ENCODE data around the gene SDK2. TPM values are rescaled to one million over a fixed set of nuclear protein-coding genes. Genes with fewer than 3 reads are reported as not detected.

Gene SDK2
- total and polyA plus RNA-seq, 3 experiments from 2014 or later = 0.35 to 0.54 (median 0.44) TPM

- Mint-ChIP-seq H3K9me3 (no peaks in the 10 kb centered on the region), H3K4me3 (no peak overlapping the region), H3K36me3 (peaks cover 0 to 4% (median 0%) of the 10 kb centered on the region in 3 donors), H3K27ac (no peak overlapping the region), H3K4me1 (no peaks in the 10 kb centered on the region), H3K27me3 (peaks cover 2 to 3% of the 10 kb centered on the region in 2 donors)
- Histone ChIP-seq H3K4me3 (ENCODE audit: low read length) (no peak overlapping the region), H3K9me3 (ENCODE audit: low read length) (no peaks in the 10 kb centered on the region), H3K4me1 (ENCODE audit: insufficient read depth, low read length) (no peaks in the 10 kb centered on the region), H3K36me3 (ENCODE audit: insufficient read depth, low read length) (no peaks in the 10 kb centered on the region), H3K27me3 (ENCODE audit: insufficient read depth, low read length, poor library complexity, severe bottlenecking) (no peaks in the 10 kb centered on the region), H3K27ac (ENCODE audit: low read depth, low read length) (no peak overlapping the region)
- ChIA-PET CTCF (no interaction called here), POLR2A (no interaction called here)
- DNase-seq = no peak
Measured at GRCh38 chr17:73419051-73419450, 225.2 kb downstream of the SDK2 start.

- Histone ChIP-seq H3K9me3 (ENCODE audit: low read length) (no peaks in the 10 kb centered on the region), H3K27me3 (ENCODE audit: insufficient read depth, low read length, poor library complexity, severe bottlenecking) (no peaks in the 10 kb centered on the region), H3K27ac (ENCODE audit: low read depth, low read length) (no peak overlapping the region), H3K36me3 (ENCODE audit: insufficient read depth, low read length) (no peaks in the 10 kb centered on the region), H3K4me3 (ENCODE audit: low read length) (no peak overlapping the region), H3K4me1 (ENCODE audit: insufficient read depth, low read length) (no peaks in the 10 kb centered on the region)
- H3K9me3 Mint-ChIP-seq = no peaks in the 10 kb centered on the region
- no peak overlapping the region for H3K27ac Mint-ChIP-seq
- H3K27me3 Mint-ChIP-seq = peaks cover under 1 to 2% of the 10 kb centered on the region in 2 donors
- no peak overlapping the region for H3K4me3 Mint-ChIP-seq
- no peak for DNase-seq
- POLR2A ChIA-PET = no interaction called here
- peaks cover 0 to 2% (median 0%) of the 10 kb centered on the region in 3 donors for H3K36me3 Mint-ChIP-seq
- no peaks in the 10 kb centered on the region for H3K4me1 Mint-ChIP-seq
- CTCF ChIA-PET = no interaction called here
Measured at GRCh38 chr17:73415782-73416181, 228.5 kb downstream of the SDK2 start.

- ChIA-PET POLR2A (no interaction called here), CTCF (no interaction called here)
- Histone ChIP-seq H3K27me3 (ENCODE audit: insufficient read depth, low read length, poor library complexity, severe bottlenecking) (no peaks in the 10 kb centered on the region), H3K36me3 (ENCODE audit: insufficient read depth, low read length) (no peaks in the 10 kb centered on the region), H3K4me3 (ENCODE audit: low read length) (no peak overlapping the region), H3K4me1 (ENCODE audit: insufficient read depth, low read length) (no peaks in the 10 kb centered on the region), H3K27ac (ENCODE audit: low read depth, low read length) (no peak overlapping the region), H3K9me3 (ENCODE audit: low read length) (no peaks in the 10 kb centered on the region)
- no peak overlapping the region for H3K27ac Mint-ChIP-seq
- H3K4me3 Mint-ChIP-seq = no peak overlapping the region
- H3K4me1 Mint-ChIP-seq = no peaks in the 10 kb centered on the region
- DNase-seq = no peak
- H3K27me3 Mint-ChIP-seq = peaks cover 0 to 2% of the 10 kb centered on the region in 2 donors
- no peaks in the 10 kb centered on the region for H3K9me3 Mint-ChIP-seq
- H3K36me3 Mint-ChIP-seq = no peaks in the 10 kb centered on the region
Measured at GRCh38 chr17:73414171-73414955, 229.9 kb downstream of the SDK2 start.

- Histone ChIP-seq H3K27ac (ENCODE audit: low read depth, low read length) (no peak overlapping the region), H3K36me3 (ENCODE audit: insufficient read depth, low read length) (no peaks in the 10 kb centered on the region), H3K4me3 (ENCODE audit: low read length) (no peak overlapping the region), H3K9me3 (ENCODE audit: low read length) (no peaks in the 10 kb centered on the region), H3K4me1 (ENCODE audit: insufficient read depth, low read length) (no peaks in the 10 kb centered on the region), H3K27me3 (ENCODE audit: insufficient read depth, low read length, poor library complexity, severe bottlenecking) (no peaks in the 10 kb centered on the region)
- POLR2A ChIA-PET = no interaction called here
- no peak overlapping the region for H3K4me3 Mint-ChIP-seq
- H3K9me3 Mint-ChIP-seq = no peaks in the 10 kb centered on the region
- no peak for DNase-seq
- H3K27ac Mint-ChIP-seq = no peak overlapping the region
- no peaks in the 10 kb centered on the region for H3K4me1 Mint-ChIP-seq
- no peaks in the 10 kb centered on the region for H3K36me3 Mint-ChIP-seq
- peaks cover 2 to 4% of the 10 kb centered on the region in 2 donors for H3K27me3 Mint-ChIP-seq
- CTCF ChIA-PET = no interaction called here
Measured at GRCh38 chr17:73412914-73413313, 231.3 kb downstream of the SDK2 start.

GRCh38 chr17:73411313-73411747, 232.9 kb downstream of the SDK2 start:
- Histone ChIP-seq H3K4me3 (ENCODE audit: low read length) (no peak overlapping the region), H3K9me3 (ENCODE audit: low read length) (no peaks in the 10 kb centered on the region), H3K4me1 (ENCODE audit: insufficient read depth, low read length) (no peaks in the 10 kb centered on the region), H3K27ac (ENCODE audit: low read depth, low read length) (no peak overlapping the region), H3K27me3 (ENCODE audit: insufficient read depth, low read length, poor library complexity, severe bottlenecking) (no peaks in the 10 kb centered on the region), H3K36me3 (ENCODE audit: insufficient read depth, low read length) (no peaks in the 10 kb centered on the region)
- ChIA-PET POLR2A (no interaction called here), CTCF (interaction anchor here (1.0 to 1.7 kb wide), 2 partner anchors 18 to 41 kb away, joined by 3 to 7 read pairs; no protein-coding TSS in a partner anchor)
- no peaks in the 10 kb centered on the region for H3K9me3 Mint-ChIP-seq
- no peak for DNase-seq
- H3K27ac Mint-ChIP-seq = no peak overlapping the region
- H3K4me1 Mint-ChIP-seq = no peaks in the 10 kb centered on the region
- H3K4me3 Mint-ChIP-seq = no peak overlapping the region
- no peaks in the 10 kb centered on the region for H3K36me3 Mint-ChIP-seq
- H3K27me3 Mint-ChIP-seq = peaks cover 2 to 4% of the 10 kb centered on the region in 2 donors

- ChIA-PET POLR2A (no interaction called here), CTCF (interaction anchor here (1.0 to 1.7 kb wide), 2 partner anchors 19 to 41 kb away, joined by 3 to 7 read pairs; no protein-coding TSS in a partner anchor)
Measured at GRCh38 chr17:73410586-73411312, 233.5 kb downstream of the SDK2 start.

GRCh38 chr17:73404246-73404645, 240.0 kb downstream of the SDK2 start:
- no peaks in the 10 kb centered on the region for H3K27me3 ChIP-seq (ENCODE audit: insufficient read depth, low read length, poor library complexity, severe bottlenecking)
- H3K4me1 ChIP-seq (ENCODE audit: insufficient read depth, low read length) = no peaks in the 10 kb centered on the region
- Mint-ChIP-seq H3K4me1 (no peaks in the 10 kb centered on the region), H3K27ac (no peak overlapping the region), H3K9me3 (no peaks in the 10 kb centered on the region), H3K36me3 (no peaks in the 10 kb centered on the region), H3K4me3 (no peak overlapping the region), H3K27me3 (peaks cover 4 to 5% of the 10 kb centered on the region in 2 donors)
- no peak overlapping the region for H3K4me3 ChIP-seq (ENCODE audit: low read length)
- no peaks in the 10 kb centered on the region for H3K36me3 ChIP-seq (ENCODE audit: insufficient read depth, low read length)
- H3K9me3 ChIP-seq (ENCODE audit: low read length) = no peaks in the 10 kb centered on the region
- ChIA-PET CTCF (no interaction called here), POLR2A (no interaction called here)
- H3K27ac ChIP-seq (ENCODE audit: low read depth, low read length) = no peak overlapping the region
- no peak for DNase-seq

More at GRCh38 chr17:73410586-73411312, 233.5 kb downstream of the SDK2 start:
- Histone ChIP-seq H3K9me3 (ENCODE audit: low read length) (no peaks in the 10 kb centered on the region), H3K4me1 (ENCODE audit: insufficient read depth, low read length) (no peaks in the 10 kb centered on the region), H3K27me3 (ENCODE audit: insufficient read depth, low read length, poor library complexity, severe bottlenecking) (no peaks in the 10 kb centered on the region), H3K27ac (ENCODE audit: low read depth, low read length) (no peak overlapping the region), H3K36me3 (ENCODE audit: insufficient read depth, low read length) (no peaks in the 10 kb centered on the region), H3K4me3 (ENCODE audit: low read length) (no peak overlapping the region)
- H3K4me1 Mint-ChIP-seq = no peaks in the 10 kb centered on the region
- H3K36me3 Mint-ChIP-seq = no peaks in the 10 kb centered on the region
- no peak overlapping the region for H3K27ac Mint-ChIP-seq
- no peak for DNase-seq
- H3K27me3 Mint-ChIP-seq = peaks cover 2 to 4% of the 10 kb centered on the region in 2 donors
- no peaks in the 10 kb centered on the region for H3K9me3 Mint-ChIP-seq
- no peak overlapping the region for H3K4me3 Mint-ChIP-seq

GRCh38 chr17:73402466-73402865, 241.8 kb downstream of the SDK2 start:
- H3K9me3 ChIP-seq (ENCODE audit: low read length) = no peaks in the 10 kb centered on the region
- no peak overlapping the region for H3K27ac ChIP-seq (ENCODE audit: low read depth, low read length)
- H3K4me3 Mint-ChIP-seq = no peak overlapping the region
- H3K9me3 Mint-ChIP-seq = no peaks in the 10 kb centered on the region
- H3K27me3 Mint-ChIP-seq = peaks cover 0 to 7% of the 10 kb centered on the region in 2 donors
- no peak for DNase-seq
- H3K27me3 ChIP-seq (ENCODE audit: insufficient read depth, low read length, poor library complexity, severe bottlenecking) = no peaks in the 10 kb centered on the region
- H3K27ac Mint-ChIP-seq = no peak overlapping the region
- no peaks in the 10 kb centered on the region for H3K4me1 ChIP-seq (ENCODE audit: insufficient read depth, low read length)
- H3K4me3 ChIP-seq (ENCODE audit: low read length) = no peak overlapping the region
- ChIA-PET CTCF (no interaction called here), POLR2A (no interaction called here)
- no peaks in the 10 kb centered on the region for H3K36me3 Mint-ChIP-seq
- no peaks in the 10 kb centered on the region for H3K4me1 Mint-ChIP-seq
- H3K36me3 ChIP-seq (ENCODE audit: insufficient read depth, low read length) = no peaks in the 10 kb centered on the region

Measured in CD8-positive, alpha-beta memory T cell (primary cell).